ENCODE results near the gene ADORA3.
"Not testable (repeated sequence)": the region's sequence is repeated elsewhere in the genome, so short reads cannot be mapped to it uniquely, and the experiment has no call there.

ADORA3 gene

GRCh38 chr1:111503585-111504060, at the start of gene ADORA3, which contains the start of gene TMIGD3:
TSS of gene ADORA3 (minus strand) at chr1:111503633. CDS start at chr1:111503354, 279 bp downstream.
TSS of gene TMIGD3 (minus strand) at chr1:111503633. CDS start at chr1:111503354, 279 bp downstream.
- no peak for DNase-seq

GRCh38 chr1:111553196-111553595, 49.8 kb upstream of the ADORA3 start:
- DNase-seq = no peak

- DNase-seq = no peak
Observed at GRCh38 chr1:111552587-111552986, 49.2 kb upstream of the ADORA3 start.

GRCh38 chr1:111551623-111552411, 48.4 kb upstream of the ADORA3 start:
- DNase-seq = no peak

- DNase-seq = not testable (repeated sequence)
Observed at GRCh38 chr1:111547786-111548185, 44.4 kb upstream of the ADORA3 start.

GRCh38 chr1:111542187-111542586, 38.8 kb upstream of the ADORA3 start:
- DNase-seq = no peak

GRCh38 chr1:111541721-111542120, 38.3 kb upstream of the ADORA3 start:
- no peak for DNase-seq

GRCh38 chr1:111540928-111541327, 37.5 kb upstream of the ADORA3 start:
- no peak for DNase-seq

- DNase-seq = no peak
Observed at GRCh38 chr1:111538343-111539025, 35.1 kb upstream of the ADORA3 start.

- DNase-seq = no peak
Observed at GRCh38 chr1:111535256-111536191, 32.1 kb upstream of the ADORA3 start.

- DNase-seq = no peak
Observed at GRCh38 chr1:111520053-111520452, 16.6 kb upstream of the ADORA3 start.

- DNase-seq = no peak
Observed at GRCh38 chr1:111517469-111518225, 14.2 kb upstream of the ADORA3 start.

- DNase-seq = no peak
Observed at GRCh38 chr1:111516005-111516535, 12.6 kb upstream of the ADORA3 start.

- no peak for DNase-seq
Observed at GRCh38 chr1:111515291-111516004, 12.0 kb upstream of the ADORA3 start.

GRCh38 chr1:111513410-111514020, 10.1 kb upstream of the ADORA3 start:
- no peak for DNase-seq

- DNase-seq = no peak
Observed at GRCh38 chr1:111512931-111513330, 9.5 kb upstream of the ADORA3 start.

- no peak for DNase-seq
Observed at GRCh38 chr1:111512132-111512889, 8.9 kb upstream of the ADORA3 start.

- DNase-seq = no peak
Observed at GRCh38 chr1:111511370-111511769, 7.9 kb upstream of the ADORA3 start.

- DNase-seq = no peak
Observed at GRCh38 chr1:111509997-111510375, 6.6 kb upstream of the ADORA3 start.
